Thymus (tissue), 11 donors: ENCODE data around the gene GALNT13. TPM values are rescaled to one million over a fixed set of nuclear protein-coding genes. Genes with fewer than 3 reads are reported as not detected.

Experiments
- DNase-seq, 9 donors: peaks; one replicate each; pipeline ENCODE4 v3.0.0-alpha.2; 2013; ENCODE audit warnings: low spot score in 9 of 9, low read depth in 6 of 9, missing footprints in 1 of 9
- H3K27ac ChIP-seq, 2 donors: one replicate each; pipeline ENCODE4 v1.5.1; 2013; ENCODE audit warnings: control low read depth in 1 of 2, low read depth in 1 of 2, low read length in 1 of 2, mild to moderate bottlenecking in 1 of 2, moderate library complexity in 1 of 2
- H3K27me3 ChIP-seq, 2 donors: one replicate each; pipeline ENCODE4 v1.5.1; 2013; ENCODE audit warnings: low read length in 1 of 2; ENCODE audit not compliant: control insufficient read depth in 2 of 2, insufficient read depth in 1 of 2
- H3K36me3 ChIP-seq, 2 donors: one replicate each; pipeline ENCODE4 v1.5.1; 2013; ENCODE audit warnings: low read length in 1 of 2, mild to moderate bottlenecking in 1 of 2, moderate library complexity in 1 of 2; ENCODE audit not compliant: control insufficient read depth in 2 of 2, insufficient read depth in 2 of 2
- H3K4me1 ChIP-seq, 2 donors: one replicate each; pipeline ENCODE4 v1.5.1; 2013; ENCODE audit warnings: low read length in 2 of 2; ENCODE audit not compliant: control insufficient read depth in 2 of 2, insufficient read depth in 2 of 2
- H3K4me3 ChIP-seq, 2 donors: one replicate each; pipeline ENCODE4 v1.5.1; 2013; ENCODE audit warnings: low read length in 2 of 2, control low read depth in 1 of 2, mild to moderate bottlenecking in 1 of 2
- H3K9me3 ChIP-seq, 2 donors: one replicate each; pipeline ENCODE4 v1.5.1; 2013; ENCODE audit warnings: low read length in 1 of 2, mild to moderate bottlenecking in 1 of 2; ENCODE audit not compliant: control insufficient read depth in 2 of 2, insufficient read depth in 1 of 2
- WGBS: extraction: QIAGEN DNeasy Blood & Tissue Kit; methylation state at CpG from one replicate; pipeline ENCODE4 v1.1.7; 2013; 5-methylcytosine and 5-hydroxymethylcytosine counted together
- polyA plus RNA-seq: library from polyadenylated mRNA; stranded (reverse); fragments of 200-250 nt; gene quantifications from one replicate; pipeline ENCODE4 v1.2.3, GENCODE V29; 2013
- total RNA-seq: library from RNA; stranded (reverse); fragments of 120-200 nt; gene quantifications from one replicate; pipeline ENCODE4 v1.2.4, GENCODE V29; 2013
- donor health status: healthy.

Gene GALNT13
- total and polyA plus RNA-seq, 2 donors, result 0.05 to 0.28 TPM

- no peak for DNase-seq
- Histone ChIP-seq H3K27ac (no peak overlapping the region), H3K4me3 (no peak overlapping the region), H3K27me3 (no peaks in the 10 kb centered on the region), H3K36me3 (no peaks in the 10 kb centered on the region), H3K9me3 (no peaks in the 10 kb centered on the region), H3K4me1 (no peaks in the 10 kb centered on the region)
- WGBS, result 99% methylated on average over 1 of the region's 1 CpG
These were observed 457.8 kb downstream of the GALNT13 start for GRCh38 chr2:154329510-154329909.

- no peak for DNase-seq
- no peaks in the 10 kb centered on the region for H3K9me3 ChIP-seq
- H3K4me1 ChIP-seq, result no peaks in the 10 kb centered on the region
- H3K27ac ChIP-seq, result no peak overlapping the region
- 71% methylated on average over 1 of the region's 1 CpG for WGBS
- no peak overlapping the region for H3K4me3 ChIP-seq
- no peaks in the 10 kb centered on the region for H3K27me3 ChIP-seq
- H3K36me3 ChIP-seq, result no peaks in the 10 kb centered on the region
These were observed 460.1 kb downstream of the GALNT13 start for GRCh38 chr2:154331784-154332183.

GRCh38 chr2:154336201-154336600, 464.5 kb downstream of the GALNT13 start:
- Histone ChIP-seq H3K27ac (no peak overlapping the region), H3K4me3 (no peak overlapping the region), H3K36me3 (no peaks in the 10 kb centered on the region), H3K9me3 (no peaks in the 10 kb centered on the region), H3K27me3 (no peaks in the 10 kb centered on the region), H3K4me1 (no peaks in the 10 kb centered on the region)
- WGBS, result 93% methylated on average over 1 of the region's 1 CpG
- no peak for DNase-seq

GRCh38 chr2:154338352-154338967, 466.7 kb downstream of the GALNT13 start:
- no peaks in the 10 kb centered on the region for H3K36me3 ChIP-seq
- H3K27ac ChIP-seq, result no peak overlapping the region
- H3K27me3 ChIP-seq, result no peaks in the 10 kb centered on the region
- no peaks in the 10 kb centered on the region for H3K9me3 ChIP-seq
- H3K4me3 ChIP-seq, result no peak overlapping the region
- 61% methylated on average over 3 of the region's 3 CpGs for WGBS
- no peaks in the 10 kb centered on the region for H3K4me1 ChIP-seq
- DNase-seq, result no peak

- Histone ChIP-seq H3K27me3 (no peaks in the 10 kb centered on the region), H3K4me1 (no peaks in the 10 kb centered on the region), H3K4me3 (no peak overlapping the region), H3K9me3 (no peaks in the 10 kb centered on the region), H3K27ac (no peak overlapping the region), H3K36me3 (no peaks in the 10 kb centered on the region)
- DNase-seq, result no peak
These were observed 471.6 kb downstream of the GALNT13 start for GRCh38 chr2:154343282-154343681.

GRCh38 chr2:154350911-154351310, 479.2 kb downstream of the GALNT13 start:
- H3K9me3 ChIP-seq, result no peaks in the 10 kb centered on the region
- H3K36me3 ChIP-seq, result no peaks in the 10 kb centered on the region
- H3K4me3 ChIP-seq, result no peak overlapping the region
- DNase-seq, result no peak
- no peaks in the 10 kb centered on the region for H3K27me3 ChIP-seq
- H3K27ac ChIP-seq, result no peak overlapping the region
- 26% methylated on average over 3 of the region's 3 CpGs for WGBS
- H3K4me1 ChIP-seq, result no peaks in the 10 kb centered on the region

GRCh38 chr2:154361276-154361675, 489.6 kb downstream of the GALNT13 start:
- no peak for DNase-seq
- 94% methylated on average over 2 of the region's 2 CpGs for WGBS

GRCh38 chr2:154368153-154368552, 496.4 kb downstream of the GALNT13 start:
- H3K27me3 ChIP-seq, result no peaks in the 10 kb centered on the region
- 95% methylated on average over 2 of the region's 2 CpGs for WGBS
- no peak for DNase-seq
- H3K4me1 ChIP-seq, result no peaks in the 10 kb centered on the region
- H3K36me3 ChIP-seq, result no peaks in the 10 kb centered on the region
- H3K27ac ChIP-seq, result no peak overlapping the region
- H3K9me3 ChIP-seq, result no peaks in the 10 kb centered on the region
- H3K4me3 ChIP-seq, result no peak overlapping the region

More at GRCh38 chr2:154361276-154361675, 489.6 kb downstream of the GALNT13 start:
- Histone ChIP-seq H3K27me3 (no peaks in the 10 kb centered on the region), H3K9me3 (no peaks in the 10 kb centered on the region), H3K4me3 (no peak overlapping the region), H3K4me1 (no peaks in the 10 kb centered on the region), H3K27ac (no peak overlapping the region), H3K36me3 (no peaks in the 10 kb centered on the region)

- no peak for DNase-seq
- no peaks in the 10 kb centered on the region for H3K4me1 ChIP-seq
- H3K27me3 ChIP-seq, result no peaks in the 10 kb centered on the region
These were observed 499.2 kb downstream of the GALNT13 start for GRCh38 chr2:154370873-154371272.

GRCh38 chr2:154374416-154374815, 502.7 kb downstream of the GALNT13 start:
- H3K27ac ChIP-seq, result no peak overlapping the region
- H3K4me3 ChIP-seq, result no peak overlapping the region
- no peaks in the 10 kb centered on the region for H3K4me1 ChIP-seq
- no peaks in the 10 kb centered on the region for H3K36me3 ChIP-seq
- no peaks in the 10 kb centered on the region for H3K9me3 ChIP-seq
- WGBS, result 86% methylated on average over 1 of the region's 1 CpG
- no peak for DNase-seq
- H3K27me3 ChIP-seq, result no peaks in the 10 kb centered on the region

More at GRCh38 chr2:154370873-154371272, 499.2 kb downstream of the GALNT13 start:
- Histone ChIP-seq H3K4me3 (no peak overlapping the region), H3K9me3 (no peaks in the 10 kb centered on the region), H3K27ac (no peak overlapping the region), H3K36me3 (no peaks in the 10 kb centered on the region)
